Mesothelial cell of epicardium (in vitro differentiated cells): ENCODE results near the gene TAF4B. TPM values are rescaled to one million over a fixed set of nuclear protein-coding genes. Genes with fewer than 3 reads are reported as not detected.
A peak's percentile ranks its signal among the peaks of the same experiment; 100 is the strongest.

ENCODE experiments used
- DNase-seq, 2 experiments: peaks; one replicate each; pipeline ENCODE4 v3.0.0; 2021; ENCODE audit warnings: low spot score in 2 of 2; ENCODE audit not compliant: unreplicated experiment in 2 of 2
- H3K27ac Mint-ChIP-seq: 2 replicates; pipeline ENCODE4 v1.8.0; 2021; ENCODE audit warnings: mixed read lengths
- H3K27me3 Mint-ChIP-seq: 2 replicates; pipeline ENCODE4 v1.8.0; 2021; ENCODE audit warnings: low read depth, mixed read lengths
- H3K36me3 Mint-ChIP-seq: 2 replicates; pipeline ENCODE4 v1.8.0; 2021; ENCODE audit warnings: mixed read lengths
- H3K4me1 Mint-ChIP-seq: 2 replicates; pipeline ENCODE4 v1.8.0; 2021; ENCODE audit warnings: mixed read lengths
- H3K4me3 Mint-ChIP-seq: 2 replicates; pipeline ENCODE4 v1.8.0; 2021; ENCODE audit warnings: mild to moderate bottlenecking, moderate library complexity, mixed read lengths
- H3K9me3 Mint-ChIP-seq: 2 replicates; pipeline ENCODE4 v1.8.0; 2021; ENCODE audit warnings: mixed read lengths
- total RNA-seq: library from RNA; stranded (reverse); gene quantifications from 3 replicates; pipeline ENCODE4 v1.2.1, GENCODE V29; 2021
- TF ChIP-seq, protein P1 (sequence below): fragments of 200-600 bp; sonication (generic); IDR thresholded peaks from one replicate; pipeline ENCODE4 v1.5.0; 2021; ENCODE audit warnings: antibody characterized with exemption; ENCODE audit not compliant: unreplicated experiment

The TAF4B gene
- total RNA-seq, 1 donor from 2014 or later, result 4.2 TPM

GRCh38 chr18:26304511-26304910 is 78.3 kb downstream of the TAF4B start:
- Mint-ChIP-seq H3K9me3 (no peaks in the 10 kb centered on the region), H3K36me3 (no peaks in the 10 kb centered on the region), H3K4me1 (no peaks in the 10 kb centered on the region), H3K27me3 (no peaks in the 10 kb centered on the region), H3K4me3 (no peak overlapping the region), H3K27ac (no peak overlapping the region)
- DNase-seq, result no peak
- TF ChIP-seq, protein P1, sequence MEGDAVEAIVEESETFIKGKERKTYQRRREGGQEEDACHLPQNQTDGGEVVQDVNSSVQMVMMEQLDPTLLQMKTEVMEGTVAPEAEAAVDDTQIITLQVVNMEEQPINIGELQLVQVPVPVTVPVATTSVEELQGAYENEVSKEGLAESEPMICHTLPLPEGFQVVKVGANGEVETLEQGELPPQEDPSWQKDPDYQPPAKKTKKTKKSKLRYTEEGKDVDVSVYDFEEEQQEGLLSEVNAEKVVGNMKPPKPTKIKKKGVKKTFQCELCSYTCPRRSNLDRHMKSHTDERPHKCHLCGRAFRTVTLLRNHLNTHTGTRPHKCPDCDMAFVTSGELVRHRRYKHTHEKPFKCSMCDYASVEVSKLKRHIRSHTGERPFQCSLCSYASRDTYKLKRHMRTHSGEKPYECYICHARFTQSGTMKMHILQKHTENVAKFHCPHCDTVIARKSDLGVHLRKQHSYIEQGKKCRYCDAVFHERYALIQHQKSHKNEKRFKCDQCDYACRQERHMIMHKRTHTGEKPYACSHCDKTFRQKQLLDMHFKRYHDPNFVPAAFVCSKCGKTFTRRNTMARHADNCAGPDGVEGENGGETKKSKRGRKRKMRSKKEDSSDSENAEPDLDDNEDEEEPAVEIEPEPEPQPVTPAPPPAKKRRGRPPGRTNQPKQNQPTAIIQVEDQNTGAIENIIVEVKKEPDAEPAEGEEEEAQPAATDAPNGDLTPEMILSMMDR, result no peak

GRCh38 chr18:26307161-26307773 is 81.0 kb downstream of the TAF4B start:
- DNase-seq, result no peak
- H3K27me3 Mint-ChIP-seq, result no peaks in the 10 kb centered on the region
- no peaks in the 10 kb centered on the region for H3K36me3 Mint-ChIP-seq
- peaks cover 6% of the 10 kb centered on the region for H3K4me1 Mint-ChIP-seq
- H3K27ac Mint-ChIP-seq, result no peak overlapping the region
- H3K4me3 Mint-ChIP-seq, result no peak overlapping the region
- TF ChIP-seq, protein P1, result peak; percentile 63
- no peaks in the 10 kb centered on the region for H3K9me3 Mint-ChIP-seq

GRCh38 chr18:26309281-26309680 is 83.0 kb downstream of the TAF4B start:
- Mint-ChIP-seq H3K9me3 (no peaks in the 10 kb centered on the region), H3K4me3 (no peak overlapping the region), H3K4me1 (peaks cover 6% of the 10 kb centered on the region), H3K27ac (no peak overlapping the region), H3K36me3 (no peaks in the 10 kb centered on the region), H3K27me3 (no peaks in the 10 kb centered on the region)
- DNase-seq, result no peak
- TF ChIP-seq, protein P1, result no peak

GRCh38 chr18:26312199-26312598 is 86.0 kb downstream of the TAF4B start:
- DNase-seq, result no peak
- H3K4me3 Mint-ChIP-seq, result no peak overlapping the region
- no peaks in the 10 kb centered on the region for H3K9me3 Mint-ChIP-seq
- no peak overlapping the region for H3K27ac Mint-ChIP-seq
- H3K27me3 Mint-ChIP-seq, result no peaks in the 10 kb centered on the region
- no peaks in the 10 kb centered on the region for H3K36me3 Mint-ChIP-seq
- peaks cover 6% of the 10 kb centered on the region for H3K4me1 Mint-ChIP-seq
- TF ChIP-seq, protein P1, result no peak

DNA sequence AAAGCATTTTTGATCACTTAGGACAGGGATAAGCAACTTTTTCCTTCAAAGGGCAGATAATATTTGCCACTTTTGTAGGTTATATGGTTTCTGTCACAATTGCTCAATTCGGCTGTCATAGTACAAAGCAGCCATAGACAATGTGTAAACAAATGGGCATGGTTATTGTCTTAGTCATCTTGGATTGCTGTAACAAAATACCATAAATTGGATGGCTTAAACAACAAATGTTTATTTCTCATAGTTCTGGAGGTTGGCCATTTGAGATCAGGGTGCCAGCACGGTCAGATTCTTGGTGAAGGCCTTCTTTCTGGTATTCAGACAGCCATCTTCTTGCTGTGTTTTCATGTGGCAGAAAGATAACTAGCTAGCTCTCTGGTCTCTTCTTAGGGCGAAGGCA is 91.2 kb downstream of the TAF4B start:
- Mint-ChIP-seq H3K4me1 (peaks cover 12% of the 10 kb centered on the region), H3K27ac (no peak overlapping the region), H3K4me3 (no peak overlapping the region), H3K9me3 (peaks cover under 1% of the 10 kb centered on the region), H3K27me3 (no peaks in the 10 kb centered on the region), H3K36me3 (peaks cover under 1% of the 10 kb centered on the region)
- no peak for DNase-seq
- TF ChIP-seq, protein P1, result no peak

GRCh38 chr18:26320686-26321085 is 94.4 kb downstream of the TAF4B start:
- DNase-seq, result no peak
- TF ChIP-seq, protein P1, result no peak
- H3K9me3 Mint-ChIP-seq, result peaks cover 13% of the 10 kb centered on the region
- peaks cover 13% of the 10 kb centered on the region for H3K4me1 Mint-ChIP-seq
- H3K4me3 Mint-ChIP-seq, result no peak overlapping the region
- H3K27me3 Mint-ChIP-seq, result no peaks in the 10 kb centered on the region
- peaks cover 15% of the 10 kb centered on the region for H3K36me3 Mint-ChIP-seq
- no peak overlapping the region for H3K27ac Mint-ChIP-seq
